Neural progenitor cell (in vitro differentiated cells): Measurements from ENCODE around the gene SLC6A11. TPM values are rescaled to one million over a fixed set of nuclear protein-coding genes. Genes with fewer than 3 reads are reported as not detected.

Experiments
- DNase-seq: peaks from one replicate; pipeline ENCODE4 v3.0.0-alpha.2; 2016; ENCODE audit warnings: low spot score
- H2AFZ ChIP-seq: fragments of 200-600 bp; sonication (generic); replicated peaks from 2 replicates; pipeline ENCODE4 v1.6.1; 2016; ENCODE audit warnings: antibody characterized with exemption
- H3F3A ChIP-seq: fragments of 200-600 bp; sonication (generic); 2 replicates; pipeline ENCODE4 v1.6.1; 2016; ENCODE audit warnings: antibody characterized with exemption, low read depth
- H3K27ac ChIP-seq: fragments of 200-600 bp; sonication (generic); 2 replicates; pipeline ENCODE4 v1.5.1; 2016; ENCODE audit warnings: mild to moderate bottlenecking
- H3K27me3 ChIP-seq: fragments of 200-600 bp; sonication (generic); 2 replicates; pipeline ENCODE4 v1.6.1; 2016; ENCODE audit warnings: mild to moderate bottlenecking, moderate library complexity
- H3K36me3 ChIP-seq: fragments of 200-600 bp; sonication (generic); 2 replicates; pipeline ENCODE4 v1.5.1; 2016
- H3K4me1 ChIP-seq: fragments of 200-600 bp; sonication (generic); 2 replicates; pipeline ENCODE4 v1.6.1; 2016; ENCODE audit warnings: mixed run types
- H3K4me2 ChIP-seq: fragments of 200-600 bp; sonication (generic); 2 replicates; pipeline ENCODE4 v1.6.1; 2016
- H3K4me3 ChIP-seq: fragments of 200-600 bp; sonication (generic); 2 replicates; pipeline ENCODE4 v1.5.1; 2016
- H3K79me2 ChIP-seq: fragments of 200-600 bp; sonication (generic); 2 replicates; pipeline ENCODE4 v1.6.1; 2016; ENCODE audit warnings: low read depth
- H3K9ac ChIP-seq: fragments of 200-600 bp; sonication (generic); 2 replicates; pipeline ENCODE4 v1.6.1; 2016
- H3K9me3 ChIP-seq: fragments of 200-600 bp; sonication (generic); 2 replicates; pipeline ENCODE4 v1.5.1; 2016; ENCODE audit warnings: low read depth
- H4K20me1 ChIP-seq: fragments of 200-600 bp; sonication (generic); 2 replicates; pipeline ENCODE4 v1.6.1; 2016; ENCODE audit warnings: low read depth
- H3K27ac Mint-ChIP-seq: 3 replicates; pipeline ENCODE4 v1.8.0; 2021; ENCODE audit warnings: mixed read lengths
- H3K27me3 Mint-ChIP-seq: 2 replicates; pipeline ENCODE4 v1.8.0; 2022; ENCODE audit warnings: low read depth, mild to moderate bottlenecking, inconsistent platforms, moderate library complexity, mixed read lengths; ENCODE audit not compliant: insufficient read depth
- H3K36me3 Mint-ChIP-seq: 3 replicates; pipeline ENCODE4 v1.8.0; 2021; ENCODE audit warnings: mixed read lengths
- H3K4me1 Mint-ChIP-seq: 3 replicates; pipeline ENCODE4 v1.8.0; 2021; ENCODE audit warnings: mixed read lengths
- H3K4me3 Mint-ChIP-seq: 3 replicates; pipeline ENCODE4 v1.8.0; 2021; ENCODE audit warnings: mild to moderate bottlenecking, moderate library complexity, mixed read lengths
- H3K9me3 Mint-ChIP-seq: 3 replicates; pipeline ENCODE4 v1.8.0; 2020; ENCODE audit warnings: mixed read lengths
- EZH2 ChIP-seq: fragments of 200-600 bp; sonication (generic); IDR thresholded peaks from 2 replicates; pipeline ENCODE4 v1.6.1; 2017; ENCODE audit warnings: antibody characterized with exemption, mild to moderate bottlenecking, moderate library complexity
- EZH2phosphoT487 ChIP-seq: fragments of 200-600 bp; sonication (generic); IDR thresholded peaks from 2 replicates; pipeline ENCODE4 v1.6.1; 2017; ENCODE audit warnings: antibody characterized with exemption
- total RNA-seq: library from RNA; depleted of rRNA; stranded (reverse); fragments of >200 nt; gene quantifications from 2 replicates; pipeline ENCODE4 v1.2.3, GENCODE V29; 2015; ENCODE audit warnings: low replicate concordance
- TF ChIP-seq, protein P1 (sequence below): fragments of 200-600 bp; sonication (generic); IDR thresholded peaks from 2 replicates; pipeline ENCODE4 v1.5.1; 2017; ENCODE audit warnings: antibody characterized with exemption, mild to moderate bottlenecking

The SLC6A11 gene
- total RNA-seq = 0.86 and 1.2 TPM in 2 replicates

DNA sequence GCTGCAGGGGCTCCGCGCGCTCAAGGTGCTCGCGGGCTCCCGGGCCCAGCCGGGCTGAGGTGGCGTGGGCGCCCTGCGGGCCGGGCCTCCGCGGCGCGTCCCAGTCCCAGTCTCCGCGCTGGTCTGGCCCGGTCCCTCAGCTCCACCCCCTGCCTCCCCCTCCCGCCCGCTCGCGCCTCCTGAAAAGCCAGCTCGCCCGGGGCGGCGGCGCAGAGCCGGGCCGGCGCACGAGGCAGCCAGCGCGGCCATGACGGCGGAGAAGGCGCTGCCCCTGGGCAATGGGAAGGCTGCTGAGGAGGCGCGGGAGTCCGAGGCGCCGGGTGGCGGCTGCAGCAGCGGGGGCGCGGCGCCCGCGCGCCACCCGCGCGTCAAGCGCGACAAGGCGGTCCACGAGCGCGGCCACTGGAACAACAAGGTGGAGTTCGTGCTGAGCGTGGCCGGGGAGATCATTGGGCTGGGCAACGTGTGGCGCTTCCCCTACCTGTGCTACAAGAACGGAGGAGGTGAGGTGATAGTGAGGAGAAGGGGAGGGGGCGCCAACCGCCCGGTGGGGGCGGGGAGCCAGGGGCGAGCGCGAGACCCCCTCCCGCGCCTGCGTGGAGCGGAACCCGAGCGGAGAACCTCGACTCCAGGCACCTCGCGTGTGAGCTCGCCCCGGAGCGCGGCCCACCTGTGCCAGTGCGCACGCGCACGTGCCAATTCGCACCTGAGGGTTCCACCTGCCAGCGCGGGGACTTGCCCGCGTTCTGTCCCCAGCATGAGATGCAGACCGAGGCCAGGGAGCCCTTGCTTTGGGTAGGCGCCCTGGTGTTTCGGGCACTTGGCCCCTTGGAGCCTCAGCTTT is at the start of gene SLC6A11:
SLC6A11 (plus strand) TSS at position 210 of the 844 bp plus-strand sequence; CDS start at position 248, 38 bp downstream.
- Histone ChIP-seq H3K4me3 (peak within 1 kb of the TSS; percentile 50), H4K20me1 (no peaks in the 10 kb centered on the region), H3K27ac (no peak within 1 kb of the TSS), H3K4me2 (peak within 1 kb of the TSS; percentile 81), H2AFZ (peak within 1 kb of the TSS; percentile 87), H3K9ac (no peak within 1 kb of the TSS), H3K4me1 (peaks cover 4% of the 10 kb centered on the region), H3K79me2 (no peaks in the 10 kb centered on the region), H3K27me3 (peaks cover 71% of the 10 kb centered on the region), H3F3A (no peaks in the 10 kb centered on the region), H3K36me3 (no peaks in the 10 kb centered on the region), H3K9me3 (no peaks in the 10 kb centered on the region)
- Mint-ChIP-seq H3K9me3 (no peaks in the 10 kb centered on the region), H3K36me3 (no peaks in the 10 kb centered on the region), H3K27ac (no peak within 1 kb of the TSS), H3K27me3 (peaks cover 24% of the 10 kb centered on the region), H3K4me1 (peaks cover 6% of the 10 kb centered on the region), H3K4me3 (peak within 1 kb of the TSS; percentile 81)
- peak; percentile 44 for TF ChIP-seq EZH2
- no peak for TF ChIP-seq EZH2phosphoT487
- peak; percentile 76 for DNase-seq

DNA sequence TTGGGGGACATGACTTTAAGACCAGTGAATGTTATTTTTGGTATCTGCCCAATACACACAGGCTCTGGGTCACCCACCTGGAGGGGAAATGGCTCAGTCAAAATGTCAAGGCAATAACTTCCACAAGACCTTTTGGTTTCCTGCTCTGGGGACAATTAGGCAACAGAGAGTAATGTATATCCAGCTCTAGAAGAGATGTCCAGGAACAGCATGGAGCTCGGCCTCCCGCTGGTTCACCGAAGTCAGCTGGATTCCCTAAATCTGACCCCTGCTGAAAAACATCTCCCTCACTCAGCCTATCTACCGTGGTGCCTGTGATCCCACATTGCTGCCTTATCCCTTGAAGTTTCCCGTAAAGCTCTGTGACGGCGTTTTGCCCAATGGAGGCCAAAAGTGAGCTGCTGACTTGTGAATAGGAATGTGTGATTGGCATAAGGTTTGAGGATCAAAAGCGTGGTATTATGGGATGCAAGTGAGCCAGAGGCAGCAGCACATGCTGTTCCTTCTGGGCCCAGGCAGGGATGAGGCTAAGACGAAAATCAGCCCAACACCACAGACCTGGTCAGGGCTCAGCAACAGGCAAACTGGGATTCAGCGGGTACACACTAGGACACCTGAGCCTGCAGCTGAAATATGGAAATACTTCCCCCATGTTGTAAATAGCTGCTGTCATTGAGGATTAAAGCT is 47.2 kb upstream of the SLC6A11 start:
- no peaks in the 10 kb centered on the region for H3F3A ChIP-seq
- DNase-seq = no peak
- Mint-ChIP-seq H3K4me1 (peaks cover 4% of the 10 kb centered on the region), H3K9me3 (no peaks in the 10 kb centered on the region), H3K36me3 (no peaks in the 10 kb centered on the region), H3K27me3 (peaks cover 11% of the 10 kb centered on the region), H3K4me3 (no peak overlapping the region), H3K27ac (no peak overlapping the region)
- H3K4me2 ChIP-seq = no peak overlapping the region
- no peaks in the 10 kb centered on the region for H3K27me3 ChIP-seq
- no peak overlapping the region for H3K9ac ChIP-seq
- H3K27ac ChIP-seq = no peak overlapping the region
- no peaks in the 10 kb centered on the region for H3K79me2 ChIP-seq
- H3K4me1 ChIP-seq = peaks cover 8% of the 10 kb centered on the region
- H2AFZ ChIP-seq = no peak overlapping the region
- no peaks in the 10 kb centered on the region for H3K9me3 ChIP-seq
- H3K4me3 ChIP-seq = no peak overlapping the region
- no peaks in the 10 kb centered on the region for H4K20me1 ChIP-seq
- no peaks in the 10 kb centered on the region for H3K36me3 ChIP-seq
- TF ChIP-seq EZH2 (no peak), EZH2phosphoT487 (no peak)
- TF ChIP-seq, protein P1, sequence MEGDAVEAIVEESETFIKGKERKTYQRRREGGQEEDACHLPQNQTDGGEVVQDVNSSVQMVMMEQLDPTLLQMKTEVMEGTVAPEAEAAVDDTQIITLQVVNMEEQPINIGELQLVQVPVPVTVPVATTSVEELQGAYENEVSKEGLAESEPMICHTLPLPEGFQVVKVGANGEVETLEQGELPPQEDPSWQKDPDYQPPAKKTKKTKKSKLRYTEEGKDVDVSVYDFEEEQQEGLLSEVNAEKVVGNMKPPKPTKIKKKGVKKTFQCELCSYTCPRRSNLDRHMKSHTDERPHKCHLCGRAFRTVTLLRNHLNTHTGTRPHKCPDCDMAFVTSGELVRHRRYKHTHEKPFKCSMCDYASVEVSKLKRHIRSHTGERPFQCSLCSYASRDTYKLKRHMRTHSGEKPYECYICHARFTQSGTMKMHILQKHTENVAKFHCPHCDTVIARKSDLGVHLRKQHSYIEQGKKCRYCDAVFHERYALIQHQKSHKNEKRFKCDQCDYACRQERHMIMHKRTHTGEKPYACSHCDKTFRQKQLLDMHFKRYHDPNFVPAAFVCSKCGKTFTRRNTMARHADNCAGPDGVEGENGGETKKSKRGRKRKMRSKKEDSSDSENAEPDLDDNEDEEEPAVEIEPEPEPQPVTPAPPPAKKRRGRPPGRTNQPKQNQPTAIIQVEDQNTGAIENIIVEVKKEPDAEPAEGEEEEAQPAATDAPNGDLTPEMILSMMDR = no peak

DNA sequence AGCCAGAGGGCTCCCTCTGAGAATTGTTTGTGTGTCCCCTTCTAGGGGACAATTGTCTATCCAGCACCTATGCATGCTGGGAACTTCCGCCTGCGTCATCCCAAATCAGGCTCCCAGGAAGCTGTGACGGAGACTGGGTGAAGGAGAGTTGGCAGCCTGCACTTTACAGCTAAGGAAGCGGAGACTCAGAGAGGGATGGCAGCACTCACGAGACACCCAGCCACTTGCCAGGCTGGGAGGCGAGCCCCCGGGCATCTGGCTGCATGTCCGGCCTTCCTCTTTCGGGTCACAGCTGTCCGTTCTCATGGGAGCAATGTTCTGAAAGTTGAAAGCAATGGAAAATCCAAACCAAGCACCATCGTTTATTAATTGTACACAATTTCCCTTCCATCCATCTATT is 45.5 kb upstream of the SLC6A11 start:
- Mint-ChIP-seq H3K4me1 (no peaks in the 10 kb centered on the region), H3K4me3 (no peak overlapping the region), H3K9me3 (no peaks in the 10 kb centered on the region), H3K36me3 (no peaks in the 10 kb centered on the region), H3K27me3 (peaks cover 12% of the 10 kb centered on the region), H3K27ac (no peak overlapping the region)
- DNase-seq = no peak
- Histone ChIP-seq H3K27me3 (peaks cover 14% of the 10 kb centered on the region), H3K4me1 (no peaks in the 10 kb centered on the region), H3K9me3 (no peaks in the 10 kb centered on the region), H4K20me1 (no peaks in the 10 kb centered on the region), H2AFZ (no peak overlapping the region), H3K36me3 (no peaks in the 10 kb centered on the region), H3K9ac (no peak overlapping the region), H3K27ac (no peak overlapping the region), H3K79me2 (no peaks in the 10 kb centered on the region), H3F3A (no peaks in the 10 kb centered on the region), H3K4me3 (no peak overlapping the region), H3K4me2 (no peak overlapping the region)
- no peak for TF ChIP-seq EZH2
- TF ChIP-seq EZH2phosphoT487 = no peak
- TF ChIP-seq, protein P1 = no peak
